B cell (primary cell): ENCODE measurements around the gene SPPL3.

Experiments used
- CTCF ChIP-seq: fragments of 200-600 bp; IDR thresholded peaks from one replicate; pipeline ENCODE4 v1.8.0; 2022; ENCODE audit warnings: antibody characterized with exemption, mild to moderate bottlenecking
- EZH2 ChIP-seq: IDR thresholded peaks from 2 replicates; pipeline ENCODE4 v1.6.1; 2012; ENCODE audit warnings: borderline replicate concordance, low read depth, mild to moderate bottlenecking, moderate library complexity, low read length; ENCODE audit not compliant: insufficient read depth, poor library complexity, severe bottlenecking

GRCh38 chr12:120873226-120873625, 30.9 kb downstream of the SPPL3 start:
- TF ChIP-seq CTCF (no peak), EZH2 (no peak)
